Measurements from ENCODE around the gene KCNMB1.

Gene KCNMB1

GRCh38 chr5:170431571-170431970 lies 42.4 kb upstream of the KCNMB1 start:
- H3K4me3 ChIP-seq (ENCODE audit: low read length) = no peak overlapping the region
- no peak for DNase-seq (ENCODE audit: low read depth)
- no peak for TF ChIP-seq CTCF (conservative IDR thresholded peaks at IDR 0.05; ENCODE audit: low read depth, low read length)

- H3K4me3 ChIP-seq (ENCODE audit: low read length) = no peak overlapping the region
- DNase-seq (ENCODE audit: low read depth) = no peak
- TF ChIP-seq CTCF (conservative IDR thresholded peaks at IDR 0.05; ENCODE audit: low read depth, low read length) = no peak
These were observed 41.8 kb upstream of the KCNMB1 start for GRCh38 chr5:170430866-170431437.

- no peak for DNase-seq (ENCODE audit: low read depth)
- TF ChIP-seq CTCF (conservative IDR thresholded peaks at IDR 0.05; ENCODE audit: low read depth, low read length) = no peak
- H3K4me3 ChIP-seq (ENCODE audit: low read length) = no peak overlapping the region
These were observed 41.1 kb upstream of the KCNMB1 start for GRCh38 chr5:170430256-170430655.

- TF ChIP-seq CTCF (conservative IDR thresholded peaks at IDR 0.05; ENCODE audit: low read depth, low read length) = peak; percentile 29
- no peak overlapping the region for H3K4me3 ChIP-seq (ENCODE audit: low read length)
- no peak for DNase-seq (ENCODE audit: low read depth)
These were observed 39.8 kb upstream of the KCNMB1 start for GRCh38 chr5:170429014-170429413.

GRCh38 chr5:170427672-170428236 lies 38.6 kb upstream of the KCNMB1 start:
- no peak for TF ChIP-seq CTCF (conservative IDR thresholded peaks at IDR 0.05; ENCODE audit: low read depth, low read length)
- DNase-seq (ENCODE audit: low read depth) = no peak

GRCh38 chr5:170426786-170427185 lies 37.6 kb upstream of the KCNMB1 start:
- TF ChIP-seq CTCF (conservative IDR thresholded peaks at IDR 0.05; ENCODE audit: low read depth, low read length) = no peak
- no peak overlapping the region for H3K4me3 ChIP-seq (ENCODE audit: low read length)
- no peak for DNase-seq (ENCODE audit: low read depth)

More at GRCh38 chr5:170427672-170428236, 38.6 kb upstream of the KCNMB1 start:
- H3K4me3 ChIP-seq (ENCODE audit: low read length) = no peak overlapping the region

GRCh38 chr5:170426149-170426767 lies 37.1 kb upstream of the KCNMB1 start:
- DNase-seq (ENCODE audit: low read depth) = no peak
- H3K4me3 ChIP-seq (ENCODE audit: low read length) = no peak overlapping the region
- TF ChIP-seq CTCF (conservative IDR thresholded peaks at IDR 0.05; ENCODE audit: low read depth, low read length) = no peak

Measured in retinal pigment epithelial cell (primary cell).